Activated naive CD8-positive, alpha-beta T cell (primary cell): ENCODE measurements around the gene MYO5B.

ENCODE experiments used
- H3K27ac Mint-ChIP-seq: one replicate; pipeline ENCODE4 v1.8.0; 2021; ENCODE audit warnings: mixed read lengths
- H3K27me3 Mint-ChIP-seq: one replicate; pipeline ENCODE4 v1.8.0; 2021; ENCODE audit warnings: mixed read lengths
- H3K36me3 Mint-ChIP-seq: one replicate; pipeline ENCODE4 v1.8.0; 2021; ENCODE audit warnings: mixed read lengths
- H3K4me1 Mint-ChIP-seq: one replicate; pipeline ENCODE4 v1.8.0; 2021; ENCODE audit warnings: low read depth, mixed read lengths
- H3K4me3 Mint-ChIP-seq: one replicate; pipeline ENCODE4 v1.8.0; 2021; ENCODE audit warnings: mild to moderate bottlenecking, mixed read lengths
- H3K9me3 Mint-ChIP-seq: one replicate; pipeline ENCODE4 v1.8.0; 2021; ENCODE audit warnings: low read depth, mixed read lengths

The MYO5B gene

DNA sequence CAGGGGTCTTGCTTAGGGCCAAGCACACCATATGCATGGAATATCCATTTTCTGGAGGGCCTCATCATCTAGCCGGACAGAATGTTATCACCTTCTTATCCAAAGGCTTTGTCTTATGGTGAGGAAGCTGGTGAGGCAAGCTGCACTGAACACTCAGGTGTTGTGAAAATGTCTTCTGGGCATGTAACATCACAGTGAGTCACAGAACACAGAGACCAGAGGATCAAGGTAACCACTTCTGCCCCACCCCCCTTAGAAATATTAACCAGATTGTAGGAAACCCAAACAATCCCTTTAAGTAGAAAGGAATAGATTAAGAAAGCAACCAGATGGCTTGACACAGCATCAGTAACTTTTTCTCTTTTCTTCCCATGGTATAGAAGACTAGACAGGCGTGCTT lies 51.1 kb downstream of the MYO5B start:
- no peaks in the 10 kb centered on the region for H3K36me3 Mint-ChIP-seq
- H3K27me3 Mint-ChIP-seq = peaks cover 8% of the 10 kb centered on the region
- no peak overlapping the region for H3K4me3 Mint-ChIP-seq
- no peak overlapping the region for H3K27ac Mint-ChIP-seq
- H3K9me3 Mint-ChIP-seq = no peaks in the 10 kb centered on the region
- H3K4me1 Mint-ChIP-seq = no peaks in the 10 kb centered on the region

GRCh38 chr18:50143294-50143693 lies 51.7 kb downstream of the MYO5B start:
- H3K9me3 Mint-ChIP-seq = no peaks in the 10 kb centered on the region
- H3K4me3 Mint-ChIP-seq = no peak overlapping the region
- H3K27me3 Mint-ChIP-seq = peaks cover 8% of the 10 kb centered on the region
- H3K27ac Mint-ChIP-seq = no peak overlapping the region
- no peaks in the 10 kb centered on the region for H3K4me1 Mint-ChIP-seq
- H3K36me3 Mint-ChIP-seq = no peaks in the 10 kb centered on the region

- no peaks in the 10 kb centered on the region for H3K4me1 Mint-ChIP-seq
- H3K27ac Mint-ChIP-seq = no peak overlapping the region
- H3K36me3 Mint-ChIP-seq = no peaks in the 10 kb centered on the region
- H3K4me3 Mint-ChIP-seq = no peak overlapping the region
- no peaks in the 10 kb centered on the region for H3K9me3 Mint-ChIP-seq
- H3K27me3 Mint-ChIP-seq = peaks cover 10% of the 10 kb centered on the region
Observed at GRCh38 chr18:50142441-50143120, 52.4 kb downstream of the MYO5B start.

DNA sequence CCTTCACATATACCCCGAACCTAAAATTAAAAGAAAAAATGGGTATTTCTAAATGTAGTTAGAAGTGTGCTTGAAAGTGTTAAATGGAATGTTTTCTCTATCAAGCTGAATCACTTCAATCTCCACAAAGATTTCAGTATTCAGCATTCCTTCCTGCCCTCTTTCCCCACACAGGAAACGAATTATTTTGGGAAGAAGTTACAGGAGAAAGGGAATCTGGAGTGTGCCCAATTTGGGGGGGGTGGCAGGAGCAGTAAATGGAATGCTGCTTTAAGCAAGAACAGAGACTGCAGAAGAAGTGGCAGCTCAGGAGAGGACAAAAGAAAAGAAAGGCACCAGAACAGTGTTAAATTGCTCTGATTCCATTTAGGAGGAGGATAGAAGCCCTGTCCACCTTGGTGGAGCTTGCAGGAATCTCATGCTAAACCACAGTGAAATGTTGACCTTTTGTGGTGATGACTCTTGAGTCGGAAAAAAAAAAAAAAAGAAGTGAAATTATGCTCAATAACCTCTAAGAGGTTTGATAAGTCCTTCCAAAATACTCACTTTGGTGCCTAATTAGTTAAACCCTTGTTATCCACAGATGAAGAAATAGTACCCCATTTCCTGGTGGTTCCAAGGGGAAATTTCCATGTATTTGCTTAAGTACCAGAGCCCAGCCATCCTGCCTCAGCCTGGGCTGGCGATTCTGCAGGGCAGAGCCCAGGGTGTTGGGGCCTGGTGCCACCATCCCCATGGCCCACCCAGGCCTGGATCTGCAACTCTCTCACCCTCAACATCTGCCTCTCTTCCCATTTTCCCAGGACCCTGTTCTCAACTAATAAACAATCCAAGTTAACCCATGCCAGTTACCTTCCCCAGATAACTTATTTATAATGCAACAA lies 56.5 kb downstream of the MYO5B start:
- H3K27ac Mint-ChIP-seq = no peak overlapping the region
- H3K9me3 Mint-ChIP-seq = no peaks in the 10 kb centered on the region
- H3K4me3 Mint-ChIP-seq = no peak overlapping the region
- no peaks in the 10 kb centered on the region for H3K4me1 Mint-ChIP-seq
- peaks cover 17% of the 10 kb centered on the region for H3K27me3 Mint-ChIP-seq
- no peaks in the 10 kb centered on the region for H3K36me3 Mint-ChIP-seq

DNA sequence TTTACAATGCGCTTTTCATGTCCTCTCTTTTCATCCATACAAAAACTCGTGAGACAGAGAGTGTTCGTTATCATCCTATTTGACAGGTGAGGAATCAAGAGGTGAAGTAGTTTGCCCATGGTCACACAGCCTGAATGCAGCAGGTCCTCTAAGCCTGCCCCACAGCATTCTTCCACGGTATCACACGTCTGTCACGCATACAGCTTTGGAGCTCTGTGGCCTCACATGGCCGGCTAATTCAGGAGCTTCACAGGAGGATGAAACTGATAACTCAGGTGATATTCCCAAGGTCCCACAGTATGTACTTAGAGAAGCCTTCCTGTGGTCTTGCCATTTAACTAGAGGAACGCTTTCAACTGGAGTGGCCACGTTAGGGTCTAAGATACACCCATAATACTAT lies 59.0 kb downstream of the MYO5B start:
- no peaks in the 10 kb centered on the region for H3K9me3 Mint-ChIP-seq
- H3K27ac Mint-ChIP-seq = no peak overlapping the region
- H3K4me1 Mint-ChIP-seq = peaks cover 6% of the 10 kb centered on the region
- H3K27me3 Mint-ChIP-seq = peaks cover 26% of the 10 kb centered on the region
- H3K36me3 Mint-ChIP-seq = no peaks in the 10 kb centered on the region
- H3K4me3 Mint-ChIP-seq = no peak overlapping the region

DNA sequence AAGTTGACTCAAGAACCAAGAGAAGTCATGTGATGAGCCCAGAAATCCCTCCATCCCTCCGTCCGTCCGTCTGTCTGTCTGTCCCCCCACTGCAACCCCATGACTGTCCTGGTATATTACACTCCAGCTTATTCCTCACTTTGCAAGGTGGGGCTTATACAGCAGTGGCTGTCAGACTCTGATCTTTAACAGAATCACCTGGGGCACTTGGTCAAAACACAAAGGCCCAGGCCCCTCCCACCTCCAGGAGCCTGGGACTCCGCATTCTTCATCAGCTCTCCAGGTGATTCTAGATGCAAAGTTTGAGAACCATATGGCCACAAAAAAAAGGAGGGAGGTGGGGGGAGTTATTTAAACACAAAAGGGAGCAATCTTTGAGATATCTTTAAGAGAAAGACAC lies 61.4 kb downstream of the MYO5B start:
- Mint-ChIP-seq H3K27me3 (peaks cover 25% of the 10 kb centered on the region), H3K4me3 (no peak overlapping the region), H3K36me3 (no peaks in the 10 kb centered on the region), H3K4me1 (peaks cover 6% of the 10 kb centered on the region), H3K27ac (no peak overlapping the region), H3K9me3 (no peaks in the 10 kb centered on the region)

DNA sequence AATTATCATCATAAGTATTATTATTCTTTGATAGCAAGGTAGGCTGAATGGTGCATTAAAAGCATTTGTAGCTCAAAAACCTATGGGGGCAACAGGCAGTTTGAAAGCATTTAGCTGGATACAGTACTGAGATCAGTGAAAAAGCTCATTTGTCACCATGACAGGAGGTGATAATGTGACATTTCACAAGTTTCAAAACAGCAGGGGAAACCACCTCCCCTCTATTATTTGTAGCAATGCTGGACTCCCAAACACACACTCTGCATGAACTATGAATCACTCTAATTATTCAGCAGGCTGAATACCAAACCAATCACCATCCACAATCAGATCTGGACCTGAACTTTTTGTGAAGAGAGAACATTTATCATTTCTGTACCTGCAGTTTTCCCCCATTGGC lies 63.4 kb downstream of the MYO5B start:
- H3K27ac Mint-ChIP-seq = no peak overlapping the region
- peaks cover 23% of the 10 kb centered on the region for H3K27me3 Mint-ChIP-seq
- no peaks in the 10 kb centered on the region for H3K9me3 Mint-ChIP-seq
- no peaks in the 10 kb centered on the region for H3K36me3 Mint-ChIP-seq
- peaks cover 6% of the 10 kb centered on the region for H3K4me1 Mint-ChIP-seq
- no peak overlapping the region for H3K4me3 Mint-ChIP-seq

DNA sequence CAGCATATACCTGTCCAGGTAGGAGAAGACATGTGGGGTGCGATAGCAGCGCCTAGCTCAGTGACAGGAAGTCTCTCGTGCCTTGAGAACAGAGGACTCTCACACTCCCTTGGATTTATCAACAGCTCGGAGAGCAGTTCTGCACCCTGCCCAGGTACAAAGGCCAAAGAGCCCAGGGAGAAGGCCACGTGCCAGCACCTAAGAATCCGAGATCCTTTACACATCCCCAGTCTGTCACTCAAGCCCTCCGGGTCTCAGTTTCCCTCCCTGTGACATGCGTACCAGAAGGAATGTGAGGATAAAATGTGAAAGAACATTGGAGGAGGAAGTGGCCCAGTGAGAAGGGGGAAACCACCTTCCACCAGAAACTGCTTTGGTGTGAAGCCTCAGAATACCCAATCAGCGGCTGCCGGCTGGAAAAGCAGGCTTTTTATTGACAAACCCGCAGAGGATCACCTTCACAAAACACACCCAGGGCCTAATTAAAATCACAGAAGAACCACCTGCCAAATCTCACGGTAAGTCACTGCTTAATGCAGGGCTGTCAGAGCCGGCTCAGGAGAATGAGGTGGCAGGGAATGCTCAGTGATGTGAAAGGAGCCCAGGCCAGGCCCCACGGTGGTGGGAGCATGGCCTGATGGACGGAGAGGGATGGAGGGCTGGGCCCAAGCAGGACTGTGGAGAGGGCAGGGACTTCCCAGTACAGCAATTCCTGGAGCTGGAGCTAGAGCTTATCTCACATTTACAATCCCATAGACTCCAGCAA lies 66.3 kb downstream of the MYO5B start:
- Mint-ChIP-seq H3K4me1 (peaks cover 6% of the 10 kb centered on the region), H3K9me3 (no peaks in the 10 kb centered on the region), H3K36me3 (no peaks in the 10 kb centered on the region), H3K27ac (no peak overlapping the region), H3K4me3 (no peak overlapping the region), H3K27me3 (peaks cover 16% of the 10 kb centered on the region)

DNA sequence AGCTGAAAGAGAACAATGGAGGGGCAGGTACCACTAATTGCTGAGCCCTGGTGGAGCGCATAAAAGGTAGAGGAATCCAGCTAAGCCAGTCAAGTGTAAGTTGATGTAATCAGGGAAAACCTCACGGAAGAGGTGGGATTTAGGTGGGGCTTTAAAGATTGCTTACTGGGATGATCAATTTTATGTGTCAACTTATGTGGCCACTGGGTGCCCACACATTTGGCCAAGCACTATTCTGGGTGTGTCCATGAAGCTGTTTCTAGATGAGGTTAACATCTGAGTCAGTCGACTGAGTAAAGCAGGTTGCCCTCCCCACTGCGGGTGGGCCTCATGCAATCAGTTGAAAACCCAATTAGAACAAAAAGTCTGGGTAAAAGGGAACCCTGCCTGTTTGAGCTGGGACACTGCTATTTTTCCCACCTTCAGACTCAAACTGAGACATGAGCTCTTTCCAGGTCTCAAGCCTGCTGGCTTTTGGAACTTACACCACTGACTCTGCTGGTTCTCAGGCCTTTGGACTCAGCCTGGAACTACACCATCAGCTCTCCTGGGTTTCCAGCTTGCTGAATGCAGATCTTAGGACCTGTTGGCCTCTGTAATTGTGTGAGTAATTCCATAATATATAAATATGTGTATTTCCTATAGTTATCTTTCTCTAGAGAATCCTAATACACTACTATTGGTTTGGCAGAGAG lies 67.3 kb downstream of the MYO5B start:
- H3K4me1 Mint-ChIP-seq = peaks cover 6% of the 10 kb centered on the region
- no peak overlapping the region for H3K27ac Mint-ChIP-seq
- H3K9me3 Mint-ChIP-seq = no peaks in the 10 kb centered on the region
- H3K4me3 Mint-ChIP-seq = no peak overlapping the region
- H3K27me3 Mint-ChIP-seq = peaks cover 12% of the 10 kb centered on the region
- H3K36me3 Mint-ChIP-seq = no peaks in the 10 kb centered on the region

DNA sequence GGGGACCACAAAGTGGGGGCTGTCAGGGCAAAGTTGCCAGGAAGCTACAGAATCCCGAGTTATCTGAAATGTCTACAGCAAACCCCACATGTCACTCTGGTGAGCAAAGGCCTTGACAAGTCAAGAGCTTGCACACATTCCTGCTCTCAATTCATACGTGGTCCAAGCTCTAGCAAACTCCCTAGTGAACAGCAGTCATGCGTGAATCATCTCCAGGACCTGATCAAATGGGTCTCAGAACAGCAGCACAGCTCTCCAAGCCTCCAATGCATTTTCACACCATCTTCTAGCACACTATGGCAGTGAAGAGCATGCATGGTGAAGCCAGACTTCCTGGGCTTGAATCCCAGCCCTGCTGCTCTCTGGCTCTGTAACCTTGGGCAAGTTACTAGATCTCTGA lies 68.5 kb downstream of the MYO5B start:
- H3K9me3 Mint-ChIP-seq = no peaks in the 10 kb centered on the region
- peaks cover 1% of the 10 kb centered on the region for H3K4me1 Mint-ChIP-seq
- H3K4me3 Mint-ChIP-seq = no peak overlapping the region
- no peaks in the 10 kb centered on the region for H3K36me3 Mint-ChIP-seq
- no peak overlapping the region for H3K27ac Mint-ChIP-seq
- H3K27me3 Mint-ChIP-seq = peaks cover 6% of the 10 kb centered on the region

DNA sequence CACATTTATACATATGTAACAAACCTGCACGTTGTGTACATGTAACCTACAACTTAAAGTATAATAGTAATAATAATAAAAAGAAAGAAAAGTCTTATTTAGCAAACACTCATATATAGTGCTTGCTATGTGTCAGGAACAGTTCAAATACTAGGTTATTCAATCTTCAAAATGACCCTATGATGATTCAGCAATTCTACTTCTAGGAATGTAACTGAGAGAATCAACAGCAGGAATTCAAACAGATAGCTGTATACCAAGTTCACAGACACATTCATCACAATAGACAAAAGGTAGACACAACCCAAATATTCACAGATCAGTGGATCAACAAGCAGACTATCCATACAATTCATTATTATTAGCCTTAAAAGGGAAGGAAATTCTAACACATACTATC lies 69.5 kb downstream of the MYO5B start:
- peaks cover 6% of the 10 kb centered on the region for H3K27me3 Mint-ChIP-seq
- no peaks in the 10 kb centered on the region for H3K9me3 Mint-ChIP-seq
- H3K27ac Mint-ChIP-seq = no peak overlapping the region
- no peak overlapping the region for H3K4me3 Mint-ChIP-seq
- no peaks in the 10 kb centered on the region for H3K36me3 Mint-ChIP-seq
- no peaks in the 10 kb centered on the region for H3K4me1 Mint-ChIP-seq

DNA sequence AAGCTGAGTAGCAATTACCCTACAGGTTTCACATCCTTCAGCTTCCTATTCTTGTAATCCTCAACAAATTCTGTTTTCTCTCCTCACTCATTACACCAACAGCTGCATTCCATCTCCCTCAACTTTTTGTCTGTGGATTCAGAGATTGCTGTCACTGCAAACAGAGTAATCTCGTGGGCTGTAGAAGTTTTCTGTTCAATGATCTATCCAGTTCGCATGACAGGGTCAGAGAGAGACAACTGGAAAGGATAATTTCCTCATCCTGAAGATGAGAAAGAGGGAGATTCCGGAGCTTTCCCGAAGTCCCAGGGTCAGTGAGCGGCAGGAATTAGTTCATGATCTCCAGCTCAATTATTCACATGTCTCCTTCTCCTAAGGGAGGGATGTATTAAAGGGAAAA lies 75.7 kb downstream of the MYO5B start:
- Mint-ChIP-seq H3K4me3 (no peak overlapping the region), H3K4me1 (no peaks in the 10 kb centered on the region), H3K9me3 (no peaks in the 10 kb centered on the region), H3K36me3 (no peaks in the 10 kb centered on the region), H3K27ac (no peak overlapping the region), H3K27me3 (peaks cover 11% of the 10 kb centered on the region)

DNA sequence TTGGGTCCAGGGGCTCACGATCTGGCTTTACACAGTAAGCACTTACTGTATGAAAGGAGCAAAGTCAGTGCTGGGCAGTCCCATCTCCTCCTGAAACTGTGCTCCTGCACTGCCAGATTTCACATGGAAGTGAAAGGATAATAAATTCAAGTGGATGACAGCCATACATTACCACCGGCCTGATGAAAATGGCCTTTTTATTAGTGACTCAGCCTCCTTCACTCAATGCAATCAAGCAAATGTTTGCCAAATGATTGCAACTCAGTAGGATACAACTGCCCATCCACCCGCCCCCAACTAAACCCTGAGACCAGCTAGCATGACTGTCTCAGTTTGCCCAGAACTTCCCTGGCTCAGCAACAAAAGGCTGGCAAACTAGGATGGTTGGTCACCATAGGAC lies 77.1 kb downstream of the MYO5B start:
- no peak overlapping the region for H3K27ac Mint-ChIP-seq
- H3K36me3 Mint-ChIP-seq = no peaks in the 10 kb centered on the region
- no peaks in the 10 kb centered on the region for H3K9me3 Mint-ChIP-seq
- no peaks in the 10 kb centered on the region for H3K4me1 Mint-ChIP-seq
- H3K27me3 Mint-ChIP-seq = peaks cover 14% of the 10 kb centered on the region
- H3K4me3 Mint-ChIP-seq = no peak overlapping the region

DNA sequence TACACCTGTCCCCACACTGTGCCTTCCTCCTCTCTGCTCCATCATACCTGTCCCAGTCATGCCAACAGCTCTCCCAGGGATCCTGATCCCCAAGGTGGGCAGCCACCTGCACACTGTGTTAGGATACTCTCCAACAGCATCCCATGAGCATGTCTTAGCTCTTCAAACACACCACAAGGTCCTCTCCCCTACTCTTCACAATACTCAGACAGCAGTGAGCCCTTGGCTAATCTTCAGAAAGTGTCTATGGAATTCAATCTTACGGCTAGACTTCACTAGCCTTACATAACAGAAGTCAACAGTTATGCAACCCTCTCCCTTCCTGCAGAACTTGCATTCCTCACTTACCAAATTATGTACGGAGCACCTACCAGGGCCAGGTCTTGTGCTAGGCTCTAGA lies 79.9 kb downstream of the MYO5B start:
- Mint-ChIP-seq H3K27me3 (peaks cover 13% of the 10 kb centered on the region), H3K9me3 (no peaks in the 10 kb centered on the region), H3K27ac (no peak overlapping the region)

DNA sequence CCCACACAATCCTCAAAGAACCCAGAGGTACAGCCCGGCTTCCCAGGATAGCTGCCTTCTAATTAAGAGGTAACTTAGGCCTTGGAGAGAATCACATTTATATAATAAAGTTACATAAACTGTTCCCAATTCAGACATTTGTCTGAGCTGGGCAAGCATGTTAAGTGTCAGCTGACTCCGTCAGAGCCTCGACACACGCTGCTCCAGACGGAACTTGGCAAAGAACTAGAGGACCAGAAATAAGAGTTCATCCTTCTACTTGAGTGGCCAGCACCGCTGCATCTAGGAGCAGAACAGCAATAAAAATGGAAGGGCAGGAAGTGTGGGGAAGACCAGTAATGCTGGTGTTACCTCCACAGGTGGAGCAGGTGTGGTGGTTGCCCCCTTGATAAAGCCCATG lies 80.5 kb downstream of the MYO5B start:
- Mint-ChIP-seq H3K36me3 (no peaks in the 10 kb centered on the region), H3K4me1 (no peaks in the 10 kb centered on the region)

More for the DNA sequence above, 79.9 kb downstream of the MYO5B start:
- Mint-ChIP-seq H3K4me1 (no peaks in the 10 kb centered on the region), H3K4me3 (no peak overlapping the region), H3K36me3 (no peaks in the 10 kb centered on the region)

More for the DNA sequence above, 80.5 kb downstream of the MYO5B start:
- Mint-ChIP-seq H3K4me3 (no peak overlapping the region), H3K9me3 (no peaks in the 10 kb centered on the region), H3K27me3 (peaks cover 16% of the 10 kb centered on the region), H3K27ac (no peak overlapping the region)
